Thoracic aorta (tissue), 2 donors: Measurements from ENCODE around the gene C1orf52. TPM values are rescaled to one million over a fixed set of nuclear protein-coding genes. Genes with fewer than 3 reads are reported as not detected.

Experiments used
- ATAC-seq: fragments of 150-250 bp; one replicate; pipeline ENCODE4 v1.8.0; 2017; ENCODE audit warnings: low read depth; ENCODE audit not compliant: insufficient number of reproducible peaks, low FRiP score
- DNase-seq: peaks from one replicate; pipeline ENCODE4 v3.0.0-alpha.2; 2020; ENCODE audit warnings: low spot score
- H3K27ac ChIP-seq, 2 donors: fragments of 200-600 bp; sonication (generic); 1 replicate in 1 of 2; 2 replicates in 1 of 2; pipeline ENCODE4 v1.5.1; 2016; ENCODE audit warnings: mild to moderate bottlenecking in 2 of 2, moderate library complexity in 2 of 2
- H3K27me3 ChIP-seq: fragments of 200-600 bp; sonication (generic); replicated peaks from 2 replicates; pipeline ENCODE4 v1.6.0; 2016; ENCODE audit warnings: mild to moderate bottlenecking; ENCODE audit not compliant: insufficient read depth
- H3K36me3 ChIP-seq: fragments of 200-600 bp; sonication (generic); one replicate; pipeline ENCODE4 v1.5.1; 2016
- H3K4me1 ChIP-seq, 2 donors: fragments of 200-600 bp; sonication (generic); 1 replicate in 1 of 2; 2 replicates in 1 of 2; pipeline versions ENCODE4 v1.5.1 to v1.6.0; 2016; ENCODE audit warnings: low read depth in 2 of 2, mild to moderate bottlenecking in 1 of 2; ENCODE audit not compliant: control insufficient read depth in 1 of 2
- H3K4me3 ChIP-seq: fragments of 200-600 bp; sonication (generic); 2 replicates; pipeline ENCODE4 v1.5.1; 2016; ENCODE audit warnings: mild to moderate bottlenecking
- H3K9me3 ChIP-seq: fragments of 200-600 bp; sonication (generic); 2 replicates; pipeline ENCODE4 v1.5.1; 2016
- total RNA-seq, 2 donors: library from RNA; depleted of rRNA; stranded (reverse); fragments of >200 nt; gene quantifications; one replicate each; pipeline versions ENCODE4 v1.1.0 to v1.2.3, GENCODE V29; 2016
- TF ChIP-seq, protein P1 (sequence below): fragments of 200-600 bp; sonication (generic); IDR thresholded peaks from one replicate; pipeline ENCODE4 v1.5.1; 2019; ENCODE audit warnings: antibody characterized with exemption

Gene C1orf52
- total RNA-seq, 2 donors from 2014 or later = 20.7 to 28.7 TPM

DNA sequence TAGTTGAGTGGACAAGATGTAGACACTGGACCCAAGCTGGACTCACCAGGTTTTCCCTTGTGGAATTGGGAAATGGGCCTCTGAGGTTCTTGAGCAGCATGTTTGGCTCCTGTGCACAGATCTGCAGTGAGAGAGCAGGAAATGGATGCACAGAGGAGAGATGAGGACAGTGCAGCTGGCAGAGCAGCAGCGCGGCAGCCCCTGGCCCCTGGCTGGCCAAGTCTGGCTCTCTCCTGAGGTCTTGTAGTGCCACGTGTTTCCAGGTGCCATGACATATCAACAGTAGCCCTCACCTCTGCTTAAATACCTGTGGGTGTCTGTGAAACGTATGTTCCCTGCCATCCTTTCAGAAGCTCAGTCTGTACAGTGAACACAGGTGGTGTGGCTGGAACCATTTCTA is 36.2 kb upstream of the C1orf52 start:
- H3K9me3 ChIP-seq = no peaks in the 10 kb centered on the region
- H3K4me3 ChIP-seq = no peak overlapping the region
- ATAC-seq = no peak
- TF ChIP-seq, protein P1, sequence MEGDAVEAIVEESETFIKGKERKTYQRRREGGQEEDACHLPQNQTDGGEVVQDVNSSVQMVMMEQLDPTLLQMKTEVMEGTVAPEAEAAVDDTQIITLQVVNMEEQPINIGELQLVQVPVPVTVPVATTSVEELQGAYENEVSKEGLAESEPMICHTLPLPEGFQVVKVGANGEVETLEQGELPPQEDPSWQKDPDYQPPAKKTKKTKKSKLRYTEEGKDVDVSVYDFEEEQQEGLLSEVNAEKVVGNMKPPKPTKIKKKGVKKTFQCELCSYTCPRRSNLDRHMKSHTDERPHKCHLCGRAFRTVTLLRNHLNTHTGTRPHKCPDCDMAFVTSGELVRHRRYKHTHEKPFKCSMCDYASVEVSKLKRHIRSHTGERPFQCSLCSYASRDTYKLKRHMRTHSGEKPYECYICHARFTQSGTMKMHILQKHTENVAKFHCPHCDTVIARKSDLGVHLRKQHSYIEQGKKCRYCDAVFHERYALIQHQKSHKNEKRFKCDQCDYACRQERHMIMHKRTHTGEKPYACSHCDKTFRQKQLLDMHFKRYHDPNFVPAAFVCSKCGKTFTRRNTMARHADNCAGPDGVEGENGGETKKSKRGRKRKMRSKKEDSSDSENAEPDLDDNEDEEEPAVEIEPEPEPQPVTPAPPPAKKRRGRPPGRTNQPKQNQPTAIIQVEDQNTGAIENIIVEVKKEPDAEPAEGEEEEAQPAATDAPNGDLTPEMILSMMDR = no peak
- no peak overlapping the region for H3K27ac ChIP-seq
- H3K36me3 ChIP-seq = no peaks in the 10 kb centered on the region
- H3K27me3 ChIP-seq = no peaks in the 10 kb centered on the region
- peaks cover 16 to 28% of the 10 kb centered on the region in 2 donors for H3K4me1 ChIP-seq
- DNase-seq = no peak

DNA sequence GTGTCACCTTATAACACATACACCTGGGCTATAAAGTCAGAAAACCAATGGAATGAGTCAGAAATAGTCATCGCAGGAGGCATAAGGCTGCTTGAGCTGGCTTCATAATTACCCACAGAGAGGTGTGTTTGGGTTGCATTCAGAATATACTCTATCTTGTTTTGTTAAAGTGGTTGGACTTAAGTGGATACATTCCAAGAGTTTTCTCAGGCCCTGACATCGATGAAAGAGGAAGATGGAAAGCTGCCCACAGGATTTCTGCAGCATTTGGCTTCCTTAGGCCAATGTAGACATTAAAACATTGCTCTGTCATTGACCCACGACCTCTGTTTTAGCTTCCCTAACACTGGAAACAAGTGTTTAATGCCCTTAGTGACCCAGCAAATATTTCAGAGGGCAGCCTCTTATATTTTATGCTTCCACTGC is 35.6 kb upstream of the C1orf52 start:
- H3K4me3 ChIP-seq = no peak overlapping the region
- DNase-seq = no peak
- H3K36me3 ChIP-seq = no peaks in the 10 kb centered on the region
- peaks cover 16 to 28% of the 10 kb centered on the region in 2 donors for H3K4me1 ChIP-seq
- TF ChIP-seq, protein P1 = no peak
- H3K27ac ChIP-seq = no peak overlapping the region
- no peak for ATAC-seq
- H3K9me3 ChIP-seq = no peaks in the 10 kb centered on the region
- H3K27me3 ChIP-seq = no peaks in the 10 kb centered on the region

DNA sequence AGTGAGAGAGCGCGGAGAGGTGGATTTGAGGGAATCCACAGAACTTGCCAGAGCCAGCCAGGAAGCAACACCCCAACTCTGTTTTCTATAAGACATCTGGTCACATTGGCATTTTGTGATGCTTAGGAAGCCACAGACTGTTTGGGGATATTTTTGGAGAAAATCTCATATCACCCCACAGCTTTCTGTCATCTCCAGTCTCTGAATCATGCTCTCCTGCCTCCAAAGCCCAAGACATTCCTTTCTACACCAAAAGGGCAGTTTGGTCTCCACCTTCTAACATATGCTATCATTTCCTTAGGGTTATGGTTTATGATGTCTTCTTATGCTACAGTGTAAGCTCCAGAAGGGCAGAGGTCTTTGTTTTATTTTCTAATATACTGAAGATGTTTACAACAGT is 31.4 kb upstream of the C1orf52 start:
- Histone ChIP-seq H3K4me1 (no peaks in the 10 kb centered on the region), H3K27me3 (no peaks in the 10 kb centered on the region), H3K36me3 (no peaks in the 10 kb centered on the region), H3K4me3 (no peak overlapping the region), H3K27ac (no peak overlapping the region), H3K9me3 (no peaks in the 10 kb centered on the region)
- no peak for ATAC-seq
- no peak for DNase-seq
- TF ChIP-seq, protein P1 = no peak

DNA sequence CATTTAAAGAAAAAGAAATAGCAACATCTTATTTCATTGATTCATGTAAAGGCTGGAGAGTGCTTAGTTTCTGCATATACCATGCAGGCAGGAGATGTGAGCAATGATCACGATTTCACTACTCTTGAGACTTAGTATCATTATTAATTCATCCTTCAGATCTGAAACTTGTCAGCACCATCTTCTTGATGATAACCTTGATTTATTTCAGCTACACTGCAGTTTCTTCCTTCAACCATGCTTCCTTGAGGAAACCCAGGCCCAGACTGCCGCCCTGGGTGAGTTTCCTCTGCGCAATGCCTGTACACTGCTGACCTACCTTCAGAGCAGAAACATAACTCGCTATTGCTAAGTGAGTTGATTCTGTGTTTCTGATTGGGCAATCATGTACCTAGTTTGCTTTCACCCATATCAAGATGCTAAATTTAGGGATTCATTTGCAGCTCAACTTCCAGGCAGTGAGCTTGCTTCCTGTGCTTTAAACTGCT is 30.4 kb upstream of the C1orf52 start:
- ATAC-seq (no peak), DNase-seq (no peak)
- Histone ChIP-seq H3K4me3 (no peak overlapping the region), H3K27me3 (no peaks in the 10 kb centered on the region), H3K36me3 (no peaks in the 10 kb centered on the region), H3K27ac (no peak overlapping the region), H3K4me1 (no peaks in the 10 kb centered on the region), H3K9me3 (no peaks in the 10 kb centered on the region)
- TF ChIP-seq, protein P1 = no peak

DNA sequence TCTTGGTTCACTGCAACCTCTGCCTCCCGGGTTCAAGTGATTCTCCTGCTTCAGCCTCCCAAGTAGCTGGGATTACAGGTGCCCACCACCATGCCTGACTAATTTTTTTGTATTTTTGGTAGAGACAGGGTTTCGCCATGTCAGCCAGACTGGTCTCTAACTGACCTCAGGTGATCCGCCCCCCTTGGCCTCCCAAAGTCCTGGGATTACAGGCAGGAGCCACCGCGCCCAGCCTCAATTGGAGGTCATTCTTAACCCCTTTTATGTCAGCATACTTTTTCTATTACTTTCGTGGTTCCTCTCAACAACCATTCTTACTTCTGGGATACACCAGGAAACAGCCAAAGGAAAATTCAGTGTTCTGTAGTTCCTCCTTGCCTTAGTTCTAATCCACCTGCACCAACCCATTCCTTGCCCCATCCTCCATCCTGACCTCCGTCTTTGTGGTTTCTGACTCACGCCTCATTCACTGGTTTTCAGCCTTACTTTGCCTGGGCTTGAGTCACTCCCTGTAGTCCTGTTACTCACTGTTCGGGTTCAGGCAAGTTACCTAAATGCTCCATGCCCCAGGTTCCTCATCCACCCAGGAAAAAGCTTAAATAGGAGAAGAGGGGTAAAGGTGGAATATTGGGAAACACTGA is 29.9 kb upstream of the C1orf52 start:
- no peaks in the 10 kb centered on the region for H3K36me3 ChIP-seq
- no peak for DNase-seq
- TF ChIP-seq, protein P1 = no peak

More for the DNA sequence above, 29.9 kb upstream of the C1orf52 start:
- ATAC-seq = no peak
- no peaks in the 10 kb centered on the region for H3K4me1 ChIP-seq
- no peak overlapping the region for H3K27ac ChIP-seq
- no peaks in the 10 kb centered on the region for H3K9me3 ChIP-seq
- H3K4me3 ChIP-seq = no peak overlapping the region
- H3K27me3 ChIP-seq = no peaks in the 10 kb centered on the region
